Medulla oblongata (tissue), 1 donor: ENCODE results near the gene ENGASE.
"Not testable (repeated sequence)": the region's sequence is repeated elsewhere in the genome, so short reads cannot be mapped to it uniquely, and the experiment has no call there.

ENCODE experiments used
- DNase-seq: peaks from one replicate; pipeline ENCODE4 v3.0.0-alpha.2; 2015; ENCODE audit errors: extremely low spot score

ENGASE gene

DNA sequence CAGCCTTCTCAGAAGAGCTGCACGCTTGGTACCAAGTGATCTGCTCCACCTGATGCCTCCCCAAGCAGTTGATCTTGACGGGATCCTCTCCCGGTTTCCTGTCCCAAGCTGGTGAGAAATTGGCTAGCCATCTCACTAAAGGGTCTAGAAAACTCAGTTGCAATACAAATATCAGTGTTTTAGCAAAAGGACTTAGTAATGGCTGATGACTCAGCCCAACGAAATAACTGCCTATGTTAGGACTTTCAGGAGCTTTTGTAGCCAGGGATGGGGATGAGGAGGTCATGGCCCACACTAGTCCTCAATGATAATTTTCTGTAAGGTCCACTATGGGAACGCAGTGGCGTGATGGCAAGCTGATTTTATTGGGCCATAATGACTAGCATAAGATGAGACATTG lies 23.3 kb upstream of the ENGASE start:
- no peak for DNase-seq

DNA sequence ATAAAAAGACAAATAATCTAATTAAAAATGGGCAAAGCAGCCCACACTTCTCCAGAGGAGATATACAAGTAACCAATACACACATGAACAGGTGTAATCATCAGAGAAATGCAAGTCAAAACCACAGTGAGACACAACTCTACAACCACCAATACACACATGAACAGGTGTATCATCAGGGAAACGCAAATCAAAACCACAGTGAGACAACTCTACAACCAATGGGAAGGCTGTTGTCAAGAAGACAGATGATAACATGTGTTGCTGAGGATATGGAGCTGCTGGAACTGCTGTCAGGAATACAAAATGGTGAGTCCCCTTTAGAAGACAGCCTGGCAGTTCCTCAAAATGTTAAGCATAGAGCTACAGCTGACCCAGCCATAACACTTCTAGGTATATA lies 22.5 kb upstream of the ENGASE start:
- no peak for DNase-seq

GRCh38 chr17:79053251-79053925 lies 21.2 kb upstream of the ENGASE start:
- DNase-seq = no peak

DNA sequence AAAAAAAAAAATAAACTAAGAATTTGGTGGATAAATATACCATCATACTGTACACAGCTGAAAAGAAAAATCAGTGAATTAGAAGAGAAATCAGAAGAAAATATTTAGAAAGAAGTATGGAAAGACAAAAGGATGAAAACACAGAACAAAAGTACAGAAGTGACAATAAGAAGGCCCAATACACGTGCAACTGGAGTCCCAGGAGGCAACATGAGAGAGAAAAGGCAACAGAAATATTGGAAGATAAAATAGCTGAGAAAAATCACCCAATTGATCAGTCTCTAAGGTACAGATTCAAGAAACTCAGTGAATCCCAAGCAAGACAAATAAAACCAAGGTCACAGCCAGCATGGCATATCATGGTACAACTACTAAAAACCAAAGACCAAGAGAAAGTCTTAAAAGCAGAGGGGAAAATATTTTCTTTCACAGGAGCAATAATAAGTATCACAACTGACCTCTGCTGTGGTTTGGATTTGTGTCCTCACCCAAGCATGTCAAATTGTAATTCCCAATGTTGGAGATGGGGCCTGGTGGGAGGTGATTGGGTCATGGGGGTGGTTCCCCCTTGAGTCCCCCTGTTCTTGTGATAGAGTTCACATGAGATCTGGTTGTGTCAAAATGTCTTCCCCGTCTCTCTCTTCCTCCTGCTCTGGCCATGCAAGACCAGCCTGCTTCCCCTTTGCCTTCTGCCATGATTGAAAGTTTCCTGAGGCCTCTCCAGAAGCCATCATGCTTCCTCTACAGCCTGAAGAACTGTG lies 20.2 kb upstream of the ENGASE start:
- DNase-seq = no peak

DNA sequence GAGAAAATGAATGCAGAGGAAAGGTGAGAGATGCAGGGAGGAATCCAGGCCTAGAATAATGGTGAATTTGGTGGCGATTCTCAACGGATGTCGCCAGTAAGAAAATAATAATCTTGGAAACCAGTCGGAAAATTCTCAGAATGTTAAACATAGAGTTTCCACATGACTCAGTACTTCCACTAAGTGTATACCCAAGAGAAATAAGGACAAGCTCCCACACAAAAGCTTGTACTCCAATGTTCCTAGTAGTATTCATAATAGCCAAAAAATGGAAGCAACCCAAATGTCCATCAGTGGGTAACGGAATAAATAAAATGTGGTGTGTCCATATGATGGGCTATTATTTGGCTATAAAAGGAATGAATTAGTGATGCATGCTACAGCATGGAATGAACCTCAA lies 19.4 kb upstream of the ENGASE start:
- no peak for DNase-seq

GRCh38 chr17:79057737-79058385 lies 16.8 kb upstream of the ENGASE start:
- DNase-seq = no peak

DNA sequence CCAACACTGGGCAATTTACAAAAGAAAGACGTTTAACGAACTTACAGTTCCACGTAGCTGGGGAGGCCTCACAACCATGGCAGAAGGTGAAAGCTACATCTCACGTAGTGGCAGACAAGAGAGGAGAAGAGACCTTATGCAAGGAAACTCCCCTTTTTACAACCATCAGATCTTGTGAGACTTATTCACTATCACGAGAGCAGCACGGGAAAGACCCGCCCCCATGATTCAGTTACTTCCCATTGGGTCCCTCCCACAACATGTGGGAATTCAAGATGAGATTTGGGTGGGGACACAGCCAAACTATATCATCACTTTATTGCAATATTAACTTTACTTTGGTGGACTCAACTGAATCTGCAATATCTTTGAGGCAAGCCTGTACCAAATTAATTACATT lies 11.9 kb upstream of the ENGASE start:
- no peak for DNase-seq

DNA sequence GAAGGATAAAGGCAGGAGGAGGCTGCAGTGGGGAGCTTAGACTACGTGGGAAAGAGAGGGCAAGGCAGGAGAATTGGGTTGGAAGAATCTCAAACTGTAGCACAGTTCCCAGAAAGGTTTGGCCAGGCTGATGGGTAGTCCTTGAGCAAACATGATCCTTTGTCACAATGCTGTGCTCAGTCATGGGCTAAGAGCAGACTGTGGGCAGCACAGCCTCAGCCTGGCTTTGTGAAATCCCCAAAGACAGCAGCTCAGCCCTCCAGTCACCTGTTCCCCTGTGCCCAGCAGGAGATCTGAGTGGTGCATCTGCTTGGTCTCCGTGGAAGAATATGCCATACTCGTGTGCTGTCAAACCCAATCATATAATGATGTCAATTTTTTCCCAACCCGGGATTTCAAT lies 10.6 kb upstream of the ENGASE start:
- no peak for DNase-seq

DNA sequence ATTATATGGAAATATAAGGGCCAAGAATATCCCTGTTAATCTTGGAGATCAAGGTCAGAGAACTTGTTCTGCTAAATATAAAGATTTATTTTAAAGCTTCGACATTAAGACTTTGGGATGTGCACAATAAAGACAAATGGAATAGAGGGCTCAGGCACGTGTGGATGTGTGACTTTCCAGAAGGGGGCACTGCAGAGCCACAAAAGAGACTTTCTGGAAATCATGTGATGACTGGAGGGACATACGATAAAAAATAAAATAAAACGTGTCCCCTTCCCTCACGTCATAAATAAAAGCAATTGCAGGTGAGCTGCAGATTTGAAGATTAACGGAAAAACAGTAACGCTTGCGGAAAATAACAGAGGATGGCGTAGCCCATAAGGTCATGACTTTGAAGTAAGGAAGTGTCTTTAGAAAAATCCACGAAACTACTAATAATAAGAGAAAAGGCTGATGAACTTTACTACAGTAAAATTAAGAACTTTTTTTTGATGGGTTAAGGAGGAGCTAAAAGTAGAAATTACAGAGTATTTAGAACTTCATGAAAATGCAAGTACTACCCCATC lies 9.4 kb upstream of the ENGASE start:
- peak; percentile 60 for DNase-seq

GRCh38 chr17:79066963-79067362 lies 7.7 kb upstream of the ENGASE start:
- DNase-seq = no peak

DNA sequence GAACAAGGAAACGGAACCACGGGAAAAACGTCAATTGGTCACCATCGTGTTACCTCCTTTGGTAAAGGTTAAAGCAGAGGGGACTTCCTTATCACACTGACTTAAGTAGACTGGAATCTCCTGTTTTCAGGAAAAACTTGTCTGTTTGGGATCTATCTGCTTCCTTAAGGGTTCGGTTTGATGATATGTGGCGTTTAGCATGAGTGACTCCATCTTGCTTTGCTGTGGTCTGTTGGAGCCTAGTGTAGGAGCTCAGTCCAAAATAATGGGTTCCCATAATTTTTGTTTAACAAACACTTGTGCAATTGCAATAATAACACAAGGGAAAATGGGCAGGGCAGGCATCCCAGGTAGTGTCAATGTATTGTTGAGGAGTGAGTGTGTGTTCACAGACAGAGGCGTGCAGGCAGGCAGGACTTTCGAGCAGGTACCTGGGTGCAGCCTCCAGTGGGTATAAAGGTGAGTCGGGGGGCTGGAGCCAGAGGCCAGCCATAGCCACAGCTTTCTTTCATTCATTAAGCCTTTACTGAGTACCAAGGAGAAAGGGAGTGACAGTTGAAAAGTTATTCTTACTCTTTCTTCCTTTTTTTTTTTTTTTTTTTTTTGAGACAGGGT lies 4.3 kb upstream of the ENGASE start:
- no peak for DNase-seq

- no peak for DNase-seq
These were observed 3.4 kb upstream of the ENGASE start for GRCh38 chr17:79071161-79071740.

- no peak for DNase-seq
These were observed 2.1 kb upstream of the ENGASE start for GRCh38 chr17:79072544-79072943.

GRCh38 chr17:79073016-79073705 lies 1.5 kb upstream of the ENGASE start:
- DNase-seq = no peak

DNA sequence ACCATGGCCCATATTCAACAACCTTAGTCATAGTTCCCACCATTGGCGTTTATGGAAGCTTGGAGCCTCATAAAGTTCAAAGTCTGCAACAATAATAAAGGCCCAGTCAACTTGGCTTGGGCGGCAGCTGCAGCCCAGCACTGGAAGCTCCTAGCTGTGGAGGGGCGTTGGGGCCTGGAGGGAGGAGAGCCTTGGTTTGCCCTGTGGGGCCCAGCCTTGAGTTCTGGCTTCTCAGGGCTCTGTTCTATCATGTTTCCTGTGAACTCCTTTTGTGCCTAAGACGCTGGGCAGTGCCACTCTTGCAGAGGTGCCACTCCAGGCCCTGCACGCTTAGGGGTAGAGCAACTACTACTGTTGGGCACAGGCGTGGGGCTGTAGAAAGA lies 927 bp upstream of the ENGASE start:
- DNase-seq = no peak

GRCh38 chr17:79074121-79074648 lies 439 bp upstream of the ENGASE start:
- not testable (repeated sequence) for DNase-seq

GRCh38 chr17:79075446-79075750 lies 774 bp downstream of the ENGASE start:
- DNase-seq = peak; percentile 21

GRCh38 chr17:79075861-79076406 lies 1.3 kb downstream of the ENGASE start:
- DNase-seq = no peak

DNA sequence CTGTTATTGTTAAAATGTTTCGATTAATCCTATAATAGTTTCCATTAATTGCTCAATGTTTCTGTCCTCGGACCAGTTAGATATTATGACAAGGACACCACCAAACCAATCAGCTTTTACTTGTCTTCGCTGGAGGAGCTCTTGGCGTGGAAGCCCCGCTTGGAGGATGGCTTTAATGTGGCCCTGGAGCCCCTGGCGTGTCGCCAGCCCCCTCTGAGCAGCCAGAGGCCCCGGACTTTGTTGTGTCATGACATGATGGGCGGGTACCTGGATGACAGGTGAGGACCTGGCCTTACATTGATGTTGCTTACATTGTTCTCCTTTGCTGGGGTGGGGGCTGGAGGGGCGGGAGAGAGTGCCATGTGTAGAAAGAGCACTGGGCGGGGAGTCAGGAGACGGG lies 3.0 kb downstream of the ENGASE start:
- DNase-seq = no peak

GRCh38 chr17:79078476-79079190 lies 4.0 kb downstream of the ENGASE start:
- DNase-seq = no peak
